Astrocyte (in vitro differentiated cells and primary cell): ENCODE results near the gene STAT1. TPM values are rescaled to one million over a fixed set of nuclear protein-coding genes. Genes with fewer than 3 reads are reported as not detected.
A peak's percentile ranks its signal among the peaks of the same experiment; 100 is the strongest.

Experiments used
- DNase-seq: peaks from one replicate; pipeline ENCODE4 v3.0.0-alpha.2; 2010; ENCODE audit warnings: low read depth
- FAIRE-seq: peaks from 2 replicates; lab custom pipeline; 2011; peaks lifted over from hg19 to GRCh38; lab: Jason Lieb, UNC
- H2AFZ ChIP-seq: 2 replicates; pipeline ENCODE4 v1.6.0; 2012; ENCODE audit warnings: low read depth, low read length, inconsistent platforms
- H3K27ac ChIP-seq: 2 replicates; pipeline ENCODE4 v1.5.1; 2011; ENCODE audit warnings: low read depth, low read length, inconsistent platforms
- H3K27me3 ChIP-seq: 2 replicates; pipeline ENCODE4 v1.6.0; 2011; ENCODE audit warnings: low read length, inconsistent platforms; ENCODE audit not compliant: insufficient read depth
- H3K36me3 ChIP-seq: 2 replicates; pipeline ENCODE4 v1.5.1; 2011; ENCODE audit warnings: low read length, inconsistent platforms; ENCODE audit not compliant: insufficient read depth
- H3K4me1 ChIP-seq: 2 replicates; pipeline ENCODE4 v1.5.1; 2011; ENCODE audit warnings: low read length, inconsistent platforms; ENCODE audit not compliant: insufficient read depth
- H3K4me2 ChIP-seq: 2 replicates; pipeline ENCODE4 v1.6.0; 2012; ENCODE audit warnings: low read length, inconsistent platforms
- H3K4me3 ChIP-seq: 2 replicates; pipeline ENCODE4 v1.5.1; 2011; ENCODE audit warnings: low read depth, mild to moderate bottlenecking, low read length, inconsistent platforms; ENCODE audit not compliant: insufficient read depth
- H3K79me2 ChIP-seq: 2 replicates; pipeline ENCODE4 v1.6.0; 2012; ENCODE audit warnings: mild to moderate bottlenecking, low read length, inconsistent platforms; ENCODE audit not compliant: insufficient read depth
- H3K9ac ChIP-seq: 2 replicates; pipeline ENCODE4 v1.6.0; 2012; ENCODE audit warnings: mild to moderate bottlenecking, low read length, inconsistent platforms
- H3K9me3 ChIP-seq: 2 replicates; pipeline ENCODE4 v1.5.1; 2012; ENCODE audit warnings: low read depth, mild to moderate bottlenecking, low read length, inconsistent platforms; ENCODE audit not compliant: insufficient read depth
- H4K20me1 ChIP-seq: 2 replicates; pipeline ENCODE4 v1.6.0; 2012; ENCODE audit warnings: low read length, inconsistent platforms; ENCODE audit not compliant: insufficient read depth
- H3K27ac Mint-ChIP-seq: one replicate; pipeline ENCODE4 v1.8.0; 2021; ENCODE audit warnings: mild to moderate bottlenecking, mixed read lengths; ENCODE audit not compliant: unreplicated experiment
- H3K27me3 Mint-ChIP-seq: one replicate; pipeline ENCODE4 v1.8.0; 2021; ENCODE audit warnings: low read depth, mixed read lengths; ENCODE audit not compliant: unreplicated experiment
- H3K36me3 Mint-ChIP-seq: one replicate; pipeline ENCODE4 v1.8.0; 2021; ENCODE audit warnings: low read depth, mixed read lengths; ENCODE audit not compliant: unreplicated experiment
- H3K4me1 Mint-ChIP-seq: one replicate; pipeline ENCODE4 v1.8.0; 2021; ENCODE audit warnings: low read depth, mixed read lengths; ENCODE audit not compliant: unreplicated experiment
- H3K4me3 Mint-ChIP-seq: one replicate; pipeline ENCODE4 v1.8.0; 2021; ENCODE audit warnings: mild to moderate bottlenecking, moderate library complexity, mixed read lengths; ENCODE audit not compliant: unreplicated experiment
- H3K9me3 Mint-ChIP-seq: one replicate; pipeline ENCODE4 v1.8.0; 2021; ENCODE audit warnings: mild to moderate bottlenecking, mixed read lengths; ENCODE audit not compliant: unreplicated experiment
- CTCF ChIP-seq: IDR thresholded peaks from 2 replicates; pipeline ENCODE4 v1.5.1; 2011; ENCODE audit warnings: low read depth, mild to moderate bottlenecking, inconsistent platforms, low read length, moderate library complexity; ENCODE audit not compliant: insufficient read depth
- EZH2 ChIP-seq: IDR thresholded peaks from 2 replicates; pipeline ENCODE4 v1.6.1; 2012; ENCODE audit warnings: mild to moderate bottlenecking, low read length, inconsistent platforms; ENCODE audit not compliant: insufficient read depth
- total RNA-seq: library from RNA; stranded (reverse); gene quantifications from 2 replicates; pipeline ENCODE4 v1.2.1, GENCODE V29; 2021

STAT1 gene
- total RNA-seq, 1 donor from 2014 or later: 377 TPM

- Mint-ChIP-seq H3K9me3 (peaks cover 3% of the 10 kb centered on the region), H3K36me3 (peaks cover 9% of the 10 kb centered on the region), H3K27me3 (no peaks in the 10 kb centered on the region), H3K4me3 (no peak overlapping the region), H3K4me1 (peaks cover 5% of the 10 kb centered on the region), H3K27ac (no peak overlapping the region)
- H3K27me3 ChIP-seq: no peaks in the 10 kb centered on the region
- no peak overlapping the region for H3K4me3 ChIP-seq
- DNase-seq: no peak
- TF ChIP-seq EZH2 (no peak), CTCF (no peak)
- peaks cover 11% of the 10 kb centered on the region for H3K4me1 ChIP-seq
- no peak overlapping the region for H2AFZ ChIP-seq
- H3K4me2 ChIP-seq: no peak overlapping the region
- no peaks in the 10 kb centered on the region for H3K79me2 ChIP-seq
- H3K27ac ChIP-seq: no peak overlapping the region
- H3K36me3 ChIP-seq: no peaks in the 10 kb centered on the region
- FAIRE-seq: no peak
- no peaks in the 10 kb centered on the region for H4K20me1 ChIP-seq
- H3K9me3 ChIP-seq: no peaks in the 10 kb centered on the region
- H3K9ac ChIP-seq: no peak overlapping the region
Observed at GRCh38 chr2:190953257-190953656, 60.7 kb downstream of the STAT1 start.

GRCh38 chr2:190950566-190950991 is 63.4 kb downstream of the STAT1 start:
- Mint-ChIP-seq H3K36me3 (peaks cover 2% of the 10 kb centered on the region), H3K9me3 (no peaks in the 10 kb centered on the region), H3K27ac (no peak overlapping the region), H3K4me3 (no peak overlapping the region), H3K27me3 (no peaks in the 10 kb centered on the region), H3K4me1 (peaks cover 22% of the 10 kb centered on the region)
- no peaks in the 10 kb centered on the region for H3K36me3 ChIP-seq
- no peak for TF ChIP-seq CTCF
- no peak for TF ChIP-seq EZH2
- no peak for DNase-seq
- H3K9me3 ChIP-seq: no peaks in the 10 kb centered on the region
- H3K4me2 ChIP-seq: no peak overlapping the region
- no peak overlapping the region for H3K9ac ChIP-seq
- H4K20me1 ChIP-seq: no peaks in the 10 kb centered on the region
- no peak overlapping the region for H3K4me3 ChIP-seq
- H3K4me1 ChIP-seq: peaks cover 28% of the 10 kb centered on the region
- no peaks in the 10 kb centered on the region for H3K27me3 ChIP-seq
- H3K27ac ChIP-seq: no peak overlapping the region
- H2AFZ ChIP-seq: no peak overlapping the region
- H3K79me2 ChIP-seq: no peaks in the 10 kb centered on the region
- no peak for FAIRE-seq

- H3K79me2 ChIP-seq: no peaks in the 10 kb centered on the region
- no peaks in the 10 kb centered on the region for H3K27me3 ChIP-seq
- H4K20me1 ChIP-seq: no peaks in the 10 kb centered on the region
- no peak overlapping the region for H3K27ac Mint-ChIP-seq
- H3K9ac ChIP-seq: peak overlapping the region; percentile 54
- FAIRE-seq: peak; percentile 59
- no peak overlapping the region for H3K4me3 Mint-ChIP-seq
- DNase-seq: peak; percentile 86
- H2AFZ ChIP-seq: no peak overlapping the region
- H3K4me1 Mint-ChIP-seq: peaks cover 22% of the 10 kb centered on the region
- H3K36me3 ChIP-seq: no peaks in the 10 kb centered on the region
- peak overlapping the region; percentile 37 for H3K4me3 ChIP-seq
- H3K9me3 Mint-ChIP-seq: no peaks in the 10 kb centered on the region
- no peak for TF ChIP-seq CTCF
- TF ChIP-seq EZH2: no peak
- no peaks in the 10 kb centered on the region for H3K36me3 Mint-ChIP-seq
- H3K27ac ChIP-seq: peak overlapping the region; percentile 71
- peak overlapping the region; percentile 76 for H3K4me2 ChIP-seq
- H3K27me3 Mint-ChIP-seq: no peaks in the 10 kb centered on the region
- no peaks in the 10 kb centered on the region for H3K9me3 ChIP-seq
- peaks cover 28% of the 10 kb centered on the region for H3K4me1 ChIP-seq
Observed at GRCh38 chr2:190948671-190949070, 65.3 kb downstream of the STAT1 start.
